Activated CD8-positive, alpha-beta T cell treated with anti-CD3 and anti-CD28 coated beads for 36 hours (primary cell): ENCODE measurements around the gene SRRM3. TPM values are rescaled to one million over a fixed set of nuclear protein-coding genes. Genes with fewer than 3 reads are reported as not detected.
A peak's percentile ranks its signal among the peaks of the same experiment; 100 is the strongest.
"Not testable (repeated sequence)": the region's sequence is repeated elsewhere in the genome, so short reads cannot be mapped to it uniquely, and the experiment has no call there.

ENCODE experiments used
- ATAC-seq: fragments of 200-7000 bp; cut with Tn5 transposase; one replicate; pipeline ENCODE4 v1.10.0; 2021; ENCODE audit warnings: mild to moderate bottlenecking, moderate library complexity
- CTCF ChIA-PET: fragments of 350-600 bp; sonication (Branson Sonifier 250); formaldehyde crosslinking; loops from one replicate; lab custom pipeline; 2021; ENCODE audit warnings: antibody characterized with exemption; lab: Charles Lee
- POLR2A ChIA-PET: fragments of 350-600 bp; sonication (Branson Sonifier 250); formaldehyde crosslinking; loops from one replicate; lab custom pipeline; 2021; ENCODE audit warnings: antibody characterized with exemption; lab: Charles Lee
- DNase-seq: peaks from one replicate; pipeline ENCODE4 v3.0.0-alpha.2; 2020
- H3K27ac Mint-ChIP-seq: one replicate; pipeline ENCODE4 v1.8.0; 2021; ENCODE audit warnings: mild to moderate bottlenecking, mixed read lengths
- H3K27me3 Mint-ChIP-seq: one replicate; pipeline ENCODE4 v1.8.0; 2021; ENCODE audit warnings: mixed read lengths
- H3K36me3 Mint-ChIP-seq: one replicate; pipeline ENCODE4 v1.8.0; 2021; ENCODE audit warnings: low read depth, mixed read lengths
- H3K4me1 Mint-ChIP-seq: one replicate; pipeline ENCODE4 v1.8.0; 2021; ENCODE audit warnings: low read depth, mixed read lengths
- H3K4me3 Mint-ChIP-seq: one replicate; pipeline ENCODE4 v1.8.0; 2021; ENCODE audit warnings: mild to moderate bottlenecking, moderate library complexity, mixed read lengths
- H3K9me3 Mint-ChIP-seq: one replicate; pipeline ENCODE4 v1.8.0; 2021; ENCODE audit warnings: mixed read lengths
- intact Hi-C: fragments of 100-400 bp; cut with micrococcal nuclease; formaldehyde crosslinking; loops from one replicate; pipeline ENCODE4 v1.10.0; 2022
- total RNA-seq, 2 experiments: library from RNA; stranded (reverse); gene quantifications; one replicate each; pipeline ENCODE4 v1.2.3, GENCODE V29; 2021
- TF ChIP-seq, protein P1 (sequence below): fragments of 200-600 bp; IDR thresholded peaks from one replicate; pipeline ENCODE4 v1.8.0; 2022; ENCODE audit warnings: antibody characterized with exemption, mild to moderate bottlenecking

SRRM3 gene
- total RNA-seq, 2 experiments from 2014 or later: not detected

- POLR2A ChIA-PET: interaction anchor here (0.7 to 1.5 kb wide), 5 partner anchors 8 to 136 kb away, joined by 3 to 5 read pairs (median 4); no protein-coding TSS in a partner anchor
- H3K27me3 Mint-ChIP-seq: no peaks in the 10 kb centered on the region
- DNase-seq: peak; percentile 99
- TF ChIP-seq, protein P1, sequence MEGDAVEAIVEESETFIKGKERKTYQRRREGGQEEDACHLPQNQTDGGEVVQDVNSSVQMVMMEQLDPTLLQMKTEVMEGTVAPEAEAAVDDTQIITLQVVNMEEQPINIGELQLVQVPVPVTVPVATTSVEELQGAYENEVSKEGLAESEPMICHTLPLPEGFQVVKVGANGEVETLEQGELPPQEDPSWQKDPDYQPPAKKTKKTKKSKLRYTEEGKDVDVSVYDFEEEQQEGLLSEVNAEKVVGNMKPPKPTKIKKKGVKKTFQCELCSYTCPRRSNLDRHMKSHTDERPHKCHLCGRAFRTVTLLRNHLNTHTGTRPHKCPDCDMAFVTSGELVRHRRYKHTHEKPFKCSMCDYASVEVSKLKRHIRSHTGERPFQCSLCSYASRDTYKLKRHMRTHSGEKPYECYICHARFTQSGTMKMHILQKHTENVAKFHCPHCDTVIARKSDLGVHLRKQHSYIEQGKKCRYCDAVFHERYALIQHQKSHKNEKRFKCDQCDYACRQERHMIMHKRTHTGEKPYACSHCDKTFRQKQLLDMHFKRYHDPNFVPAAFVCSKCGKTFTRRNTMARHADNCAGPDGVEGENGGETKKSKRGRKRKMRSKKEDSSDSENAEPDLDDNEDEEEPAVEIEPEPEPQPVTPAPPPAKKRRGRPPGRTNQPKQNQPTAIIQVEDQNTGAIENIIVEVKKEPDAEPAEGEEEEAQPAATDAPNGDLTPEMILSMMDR: peak; percentile 99
- H3K4me3 Mint-ChIP-seq: no peak overlapping the region
- ATAC-seq: peak; percentile 65
- intact Hi-C loops: loop anchor here (2.0 kb wide), 1 partner anchor 135 kb away; no protein-coding TSS in a partner anchor
- H3K36me3 Mint-ChIP-seq: peaks cover 7% of the 10 kb centered on the region
- H3K4me1 Mint-ChIP-seq: peaks cover 20% of the 10 kb centered on the region
- no peaks in the 10 kb centered on the region for H3K9me3 Mint-ChIP-seq
- CTCF ChIA-PET: interaction anchor here (0.5 to 5.8 kb wide), 36 partner anchors 11 to 265 kb away, joined by 3 to 78 read pairs (median 5); partner anchors contain the start of genes HSPB1 and MDH2
- peak overlapping the region; percentile 80 for H3K27ac Mint-ChIP-seq
Measured at GRCh38 chr7:76314042-76314721, 112.5 kb downstream of the SRRM3 start.

DNA sequence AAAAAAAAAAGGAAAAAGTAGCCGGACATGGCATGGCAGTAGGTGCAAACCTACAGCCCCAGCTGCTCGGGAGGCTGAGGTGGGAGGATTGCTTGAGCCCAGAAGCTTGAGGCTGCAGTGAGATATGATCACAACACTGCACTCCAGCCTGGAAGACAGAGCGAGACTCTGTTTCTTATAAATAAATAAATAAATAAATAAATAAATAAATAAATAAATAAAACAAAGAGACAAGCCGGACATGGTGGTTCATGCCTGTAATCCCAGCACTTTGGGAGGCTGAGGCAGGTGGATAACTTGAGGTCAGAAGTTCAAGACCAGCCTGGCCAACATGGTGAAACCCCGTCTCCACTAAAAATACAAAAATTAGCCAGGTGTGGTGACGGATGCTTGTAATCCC is 113.0 kb downstream of the SRRM3 start:
- intact Hi-C loops: loop anchor here (2.0 kb wide), 1 partner anchor 136 kb away; no protein-coding TSS in a partner anchor
- peaks cover 23% of the 10 kb centered on the region for H3K4me1 Mint-ChIP-seq
- not testable (repeated sequence) for H3K27ac Mint-ChIP-seq, H3K27me3 Mint-ChIP-seq, ATAC-seq, H3K4me3 Mint-ChIP-seq, H3K9me3 Mint-ChIP-seq, H3K36me3 Mint-ChIP-seq
- DNase-seq: peak; percentile 13
- POLR2A ChIA-PET: interaction anchor here (1.3 to 1.5 kb wide), 4 partner anchors 9 to 137 kb away, joined by 4 to 5 read pairs (median 4); no protein-coding TSS in a partner anchor
- CTCF ChIA-PET: interaction anchor here (1.0 to 5.8 kb wide), 20 partner anchors 12 to 266 kb away, joined by 3 to 78 read pairs (median 7); partner anchors contain the start of genes HSPB1 and MDH2

DNA sequence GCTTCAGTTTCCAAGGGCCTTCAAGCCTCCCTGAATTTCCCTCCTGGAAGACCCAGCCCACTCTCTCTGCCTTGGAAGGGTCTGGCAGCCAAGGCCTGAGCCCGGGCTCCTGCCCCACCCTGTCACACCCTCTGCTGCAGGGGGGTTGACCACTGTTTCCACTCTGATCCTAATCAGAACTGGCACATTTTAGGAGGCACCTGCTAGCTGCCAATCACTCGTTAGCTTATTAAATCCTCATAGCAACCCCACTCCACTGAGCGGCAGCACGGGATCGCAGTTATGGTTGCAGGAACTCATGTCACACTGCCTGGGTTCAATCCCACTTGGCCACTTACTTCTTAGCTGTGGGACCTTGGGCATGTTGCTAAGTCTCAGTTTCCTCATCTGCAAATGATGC is 113.7 kb downstream of the SRRM3 start:
- peak; percentile 34 for DNase-seq
- CTCF ChIA-PET: interaction anchor here (3.1 to 5.8 kb wide), 4 partner anchors 12 to 138 kb away, joined by 21 to 78 read pairs (median 58); partner anchors contain the start of gene HSPB1
- no peak overlapping the region for H3K4me3 Mint-ChIP-seq
- TF ChIP-seq, protein P1: no peak
- H3K4me1 Mint-ChIP-seq: peaks cover 26% of the 10 kb centered on the region
- no peak for ATAC-seq
- H3K9me3 Mint-ChIP-seq: no peaks in the 10 kb centered on the region
- no peak overlapping the region for H3K27ac Mint-ChIP-seq
- POLR2A ChIA-PET: interaction anchor here (1.4 kb wide), 2 partner anchors 9 to 35 kb away, joined by 4 read pairs; no protein-coding TSS in a partner anchor
- H3K36me3 Mint-ChIP-seq: peaks cover 7% of the 10 kb centered on the region
- H3K27me3 Mint-ChIP-seq: no peaks in the 10 kb centered on the region
- intact Hi-C loops: loop anchor here (2.0 kb wide), 1 partner anchor 137 kb away; no protein-coding TSS in a partner anchor

GRCh38 chr7:76316984-76317781 is 115.5 kb downstream of the SRRM3 start:
- H3K36me3 Mint-ChIP-seq: peaks cover 7% of the 10 kb centered on the region
- intact Hi-C loops: no loop called here
- H3K4me3 Mint-ChIP-seq: peak overlapping the region; percentile 81
- H3K27me3 Mint-ChIP-seq: no peaks in the 10 kb centered on the region
- DNase-seq (peak; percentile 12), ATAC-seq (no peak)
- peaks cover 26% of the 10 kb centered on the region for H3K4me1 Mint-ChIP-seq
- CTCF ChIA-PET: interaction anchor here (0.9 to 5.8 kb wide), 8 partner anchors 10 to 297 kb away, joined by 3 to 78 read pairs (median 6); no protein-coding TSS in a partner anchor
- H3K9me3 Mint-ChIP-seq: no peaks in the 10 kb centered on the region
- TF ChIP-seq, protein P1: no peak
- POLR2A ChIA-PET: interaction anchor here (0.7 to 2.3 kb wide), 10 partner anchors 9 to 145 kb away, joined by 3 to 7 read pairs (median 4); partner anchors contain the start of gene YWHAG
- H3K27ac Mint-ChIP-seq: peak overlapping the region; percentile 96
